HepG2 (cell line): ENCODE results near the gene ATP5F1E. TPM values are rescaled to one million over a fixed set of nuclear protein-coding genes. Genes with fewer than 3 reads are reported as not detected.
A peak's percentile ranks its signal among the peaks of the same experiment; 100 is the strongest.

ENCODE experiments used
- BRF2 ChIP-seq: sonication (generic); formaldehyde crosslinking; IDR thresholded peaks from 2 replicates; pipeline ENCODE4 v1.8.1; 2022; ENCODE audit warnings: mild to moderate bottlenecking, missing genetic modification reagents
- CERS6 ChIP-seq: sonication (generic); formaldehyde crosslinking; IDR thresholded peaks from 2 replicates; pipeline ENCODE4 v1.5.0; 2020; ENCODE audit warnings: missing genetic modification reagents
- FOXA3 ChIP-seq: IDR thresholded peaks from 2 replicates; pipeline ENCODE4 v1.6.1; 2016; ENCODE audit warnings: missing genetic modification reagents, missing compliant biosample characterization
- GFI1 ChIP-seq: sonication (generic); formaldehyde crosslinking; IDR thresholded peaks from 2 replicates; pipeline ENCODE4 v1.5.0; 2020; ENCODE audit warnings: missing genetic modification reagents, mild to moderate bottlenecking, borderline replicate concordance
- KDM6A ChIP-seq: IDR thresholded peaks from 2 replicates; pipeline ENCODE4 v1.6.1; 2016; ENCODE audit warnings: low read depth
- KLF12 ChIP-seq: sonication (generic); formaldehyde crosslinking; IDR thresholded peaks from 2 replicates; pipeline ENCODE4 v1.4.0; 2020; ENCODE audit warnings: missing genetic modification reagents, borderline replicate concordance
- NCOA2 ChIP-seq: sonication (generic); formaldehyde crosslinking; IDR thresholded peaks from 2 replicates; pipeline ENCODE4 v1.8.0; 2022; ENCODE audit warnings: inconsistent platforms
- NFIC ChIP-seq: IDR thresholded peaks from 2 replicates; pipeline ENCODE4 v1.6.1; 2012; ENCODE audit warnings: mild to moderate bottlenecking, low read length, inconsistent platforms
- PRPF4 ChIP-seq: fragments of 200-400 bp; formaldehyde crosslinking; IDR thresholded peaks from 2 replicates; pipeline ENCODE4 v1.6.1; 2016; ENCODE audit warnings: low read length, low read depth; ENCODE audit not compliant: poor library complexity, severe bottlenecking
- RAD21 ChIP-seq: fragments of 450-650 bp; formaldehyde crosslinking; IDR thresholded peaks from 2 replicates; pipeline ENCODE4 v1.5.0; 2020; ENCODE audit warnings: mild to moderate bottlenecking
- RARG ChIP-seq: sonication (generic); formaldehyde crosslinking; IDR thresholded peaks from 2 replicates; pipeline ENCODE4 v1.4.0; 2020; ENCODE audit warnings: low read depth, mild to moderate bottlenecking, missing genetic modification reagents
- SRSF1 ChIP-seq: fragments of 200-400 bp; formaldehyde crosslinking; optimal IDR thresholded peaks from 2 replicates; pipeline ENCODE3; 2017; ENCODE audit warnings: mild to moderate bottlenecking, low read depth, low read length, moderate library complexity
- STAT5B ChIP-seq: sonication (generic); formaldehyde crosslinking; IDR thresholded peaks from 2 replicates; pipeline ENCODE4 v1.4.0; 2020; ENCODE audit warnings: missing genetic modification reagents
- ZFAT ChIP-seq: sonication (generic); formaldehyde crosslinking; conservative IDR thresholded peaks from 2 replicates; pipeline ENCODE4 v1.8.1; 2023; ENCODE audit warnings: missing genetic modification reagents, inconsistent platforms
- ZHX2 ChIP-seq, 2 experiments: sonication (generic) in 1 of 2; formaldehyde crosslinking in 1 of 2; IDR thresholded peaks; 2 replicates each; pipeline versions ENCODE4 v1.6.1 to v1.9.0; 2014 to 2022; ENCODE audit warnings: antibody characterized with exemption in 1 of 2, borderline replicate concordance in 1 of 2, inconsistent platforms in 1 of 2, low read depth in 1 of 2, missing genetic modification reagents in 1 of 2
- ZNF101 ChIP-seq: sonication (generic); formaldehyde crosslinking; IDR thresholded peaks from 2 replicates; pipeline ENCODE4 v1.4.0; 2020; ENCODE audit warnings: mild to moderate bottlenecking, low read depth, missing genetic modification reagents, borderline replicate concordance
- ZNF354B ChIP-seq: sonication (generic); formaldehyde crosslinking; IDR thresholded peaks from 2 replicates; pipeline ENCODE4 v1.8.0; 2022; ENCODE audit warnings: mild to moderate bottlenecking, missing genetic modification reagents
- ZNF766 ChIP-seq: sonication (generic); formaldehyde crosslinking; IDR thresholded peaks from 2 replicates; pipeline ENCODE4 v1.5.0; 2020; ENCODE audit warnings: missing genetic modification reagents, borderline replicate concordance
- ZNF800 ChIP-seq: sonication (generic); formaldehyde crosslinking; IDR thresholded peaks from 2 replicates; pipeline ENCODE4 v1.4.0; 2020; ENCODE audit warnings: missing genetic modification reagents
- ZNF850 ChIP-seq: sonication (generic); formaldehyde crosslinking; conservative IDR thresholded peaks from 2 replicates; pipeline ENCODE4 v1.9.0; 2021; ENCODE audit warnings: mild to moderate bottlenecking, missing genetic modification reagents
- polyA plus RNA-seq, 8 experiments: library from polyadenylated mRNA; depleted of rRNA in 3 of 8; stranded (reverse) in 7 of 8; unstranded in 1 of 8; fragments of >200 nt; fragmentation: Illumina TruSeq in 4 of 8; extraction: Trizol in 4 of 8; gene quantifications; 2 replicates each; pipeline versions ENCODE4 v1.2.1 to v1.2.3, GENCODE V29; 2011 to 2016; ENCODE audit warnings: low read depth in 4 of 8, missing spikeins in 1 of 8, mixed read lengths in 1 of 8; ENCODE audit not compliant: insufficient read depth in 1 of 8
- total RNA-seq, 5 experiments: library from RNA; depleted of rRNA; stranded (reverse); fragments of >200 nt; fragmentation: Illumina TruSeq; extraction: Trizol; gene quantifications; 2 replicates each; pipeline ENCODE4 v1.2.3, GENCODE V29; 2016; ENCODE audit warnings: low read depth in 1 of 5

Gene ATP5F1E
- total and polyA plus RNA-seq, 2 of the 13 experiments (the other 11 are each of a cell fraction or from before 2014, with no cell fraction given), result 121 to 134 TPM

GRCh38 chr20:59042151-59042795 is 10.1 kb upstream of the ATP5F1E start, which contains the start of gene PRELID3B (continued):
- TF ChIP-seq ZHX2 (IDR thresholded peaks at IDR 0.05; ENCODE audit: low read depth) (no peak; the same call in 1 of the 2 replicates), ZHX2 (CRISPR knock-in tag; IDR thresholded peaks at IDR 0.05; ENCODE audit: borderline replicate concordance) (no peak), ZNF766 (CRISPR knock-in tag) (peak; percentile 56; the same call in 1 of the 2 replicates), RARG (CRISPR knock-in tag) (no peak), CERS6 (CRISPR knock-in tag) (no peak; the same call in 1 of the 2 replicates), NFIC (no peak), ZNF850 (CRISPR knock-in tag) (no peak), ZFAT (CRISPR knock-in tag) (no peak; the same call in 1 of the 2 replicates), STAT5B (CRISPR knock-in tag) (no peak), PRPF4 (no peak), BRF2 (CRISPR knock-in tag) (no peak), RAD21 (CRISPR knock-in tag) (no peak), KLF12 (CRISPR knock-in tag) (no peak), ZNF800 (CRISPR knock-in tag) (no peak), ZNF354B (CRISPR knock-in tag) (no peak), ZNF101 (CRISPR knock-in tag) (0 out of 2 replicates have a peak, but pooled peaks have one; percentile 32), FOXA3 (CRISPR knock-in tag) (no peak), NCOA2 (CRISPR knock-in tag) (0 out of 2 replicates have a peak, but pooled peaks have one; percentile 39), SRSF1 (no peak), KDM6A (no peak), GFI1 (peak; percentile 22; the same call in 1 of the 2 replicates)
